K562 (cell line): ENCODE data around the gene FAM200A. TPM values are rescaled to one million over a fixed set of nuclear protein-coding genes. Genes with fewer than 3 reads are reported as not detected.

ENCODE experiments used
- ASH1L ChIP-seq: fragments of 450-650 bp; IDR thresholded peaks from 2 replicates; pipeline ENCODE4 v1.6.1; 2018; ENCODE audit warnings: borderline replicate concordance, mild to moderate bottlenecking, low read depth; ENCODE audit not compliant: partially characterized antibody
- ATF1 ChIP-seq, 2 experiments: fragments of 450-650 bp in 1 of 2; IDR thresholded peaks; 2 replicates each; pipeline ENCODE4 v1.6.1; 2016; ENCODE audit warnings: missing compliant biosample characterization in 1 of 2, missing genetic modification characterization in 1 of 2
- BCL6 ChIP-seq: fragments of 250-450 bp; sonication (Bioruptor Pico); IDR thresholded peaks from 2 replicates; pipeline ENCODE4 v1.4.0; 2020
- CAMTA2 ChIP-seq: fragments of 250-450 bp; sonication (Bioruptor Pico); conservative IDR thresholded peaks from 2 replicates; pipeline ENCODE4 v1.5.1; 2022
- CCAR2 ChIP-seq: fragments of 200-400 bp; formaldehyde crosslinking; IDR thresholded peaks from 2 replicates; pipeline ENCODE4 v1.6.1; 2017; ENCODE audit warnings: mild to moderate bottlenecking, low read depth, low read length
- HINFP ChIP-seq: fragments of 450-650 bp; conservative IDR thresholded peaks from 2 replicates; pipeline ENCODE4 v1.6.1; 2016; ENCODE audit warnings: missing genetic modification characterization, low read depth, mild to moderate bottlenecking, control low read depth, missing compliant biosample characterization
- HNRNPL ChIP-seq: fragments of 200-400 bp; formaldehyde crosslinking; IDR thresholded peaks from 2 replicates; pipeline ENCODE4 v1.6.1; 2017; ENCODE audit warnings: low read depth, mild to moderate bottlenecking, low read length
- KLF6 ChIP-seq: fragments of 250-450 bp; sonication (Bioruptor Pico); IDR thresholded peaks from 2 replicates; pipeline ENCODE4 v1.4.0; 2020; ENCODE audit warnings: mild to moderate bottlenecking, moderate library complexity, borderline replicate concordance
- MAFG ChIP-seq: fragments of 450-650 bp; conservative IDR thresholded peaks from 2 replicates; pipeline ENCODE4 v1.6.1; 2016; ENCODE audit warnings: missing genetic modification characterization, missing compliant biosample characterization
- MYC ChIP-seq, 2 experiments: fragments of 250-450 bp in 1 of 2; sonication (Bioruptor Pico) in 1 of 2; IDR thresholded peaks; 2 replicates each; pipeline versions ENCODE4 v1.5.1 to v1.6.1; 2012 to 2021; ENCODE audit warnings: low read depth in 2 of 2, borderline replicate concordance in 1 of 2, improper control_type of control experiment in 1 of 2, low read length in 1 of 2, mild to moderate bottlenecking in 1 of 2, moderate library complexity in 1 of 2
- POLR2AphosphoS2 ChIP-seq: IDR thresholded peaks from 2 replicates; pipeline ENCODE4 v1.6.1; 2012; ENCODE audit warnings: low read length, improper control_type of control experiment
- REST ChIP-seq, 2 experiments: fragments of 450-650 bp; formaldehyde crosslinking in 1 of 2; IDR thresholded peaks; 2 replicates each; pipeline versions ENCODE4 v1.4.0 to v1.6.1; 2014 to 2020; ENCODE audit warnings: mild to moderate bottlenecking in 2 of 2, borderline replicate concordance in 1 of 2, low read depth in 1 of 2
- THRAP3 ChIP-seq: fragments of 450-650 bp; IDR thresholded peaks from 2 replicates; pipeline ENCODE4 v1.6.1; 2016; ENCODE audit warnings: mild to moderate bottlenecking, inconsistent platforms, borderline replicate concordance
- ZNF316 ChIP-seq: fragments of 450-650 bp; IDR thresholded peaks from 2 replicates; pipeline ENCODE4 v1.6.1; 2016
- ZNF655 ChIP-seq: fragments of 250-450 bp; sonication (Bioruptor Pico); IDR thresholded peaks from 2 replicates; pipeline ENCODE4 v1.5.0; 2021
- polyA plus RNA-seq, 8 experiments: library from polyadenylated mRNA; depleted of rRNA in 4 of 8; stranded (reverse) in 5 of 8; unstranded in 3 of 8; fragments of >200 nt; fragmentation: Nextera tagmentation in 2 of 8; fragmentation: Illumina TruSeq in 1 of 8; extraction: Ambion mirVana in 2 of 8; extraction: Trizol in 1 of 8; gene quantifications; 2 replicates each; pipeline versions ENCODE4 v1.2.1 to v1.2.3, GENCODE V29; 2011 to 2014; ENCODE audit warnings: inconsistent platforms in 1 of 8, missing spikeins in 1 of 8
- total RNA-seq, 7 experiments: library from RNA; depleted of rRNA in 6 of 7; stranded (reverse); fragments of >200 nt in 6 of 7; fragmentation: Illumina TruSeq in 2 of 7; extraction: Trizol in 2 of 7; gene quantifications; 2 replicates each; pipeline versions ENCODE4 v1.2.1 to v1.2.3, GENCODE V29; 2011 to 2021; ENCODE audit warnings: low replicate concordance in 1 of 7

Gene FAM200A
- total and polyA plus RNA-seq, 9 of the 15 experiments (the other 6 are each of a cell fraction or from before 2014, with no cell fraction given) = 3.3 to 11.2 (median 8.3) TPM

GRCh38 chr7:99499721-99500636 is 51.9 kb downstream of the FAM200A start, which contains the start of gene ZNF394 (continued):
- TF ChIP-seq HINFP (tag) (no peak), MAFG (tag) (no peak), KLF6 (CRISPR knock-in tag) (no peak), ATF1 (CRISPR knock-in tag; IDR thresholded peaks at IDR 0.05) (peak; percentile 69; the same call in 1 of the 2 replicates), ATF1 (tag; IDR thresholded peaks at IDR 0.05) (peak; percentile 99), REST (IDR thresholded peaks at IDR 0.05; ENCODE audit: borderline replicate concordance) (no peak), REST (CRISPR knock-in tag; IDR thresholded peaks at IDR 0.05; ENCODE audit: low read depth) (no peak), BCL6 (CRISPR knock-in tag) (no peak), ASH1L (peak; percentile 64), CCAR2 (no peak), CAMTA2 (CRISPR knock-in tag) (no peak), ZNF316 (peak; percentile 20; the same call in 1 of the 2 replicates), ZNF655 (CRISPR knock-in tag) (no peak), POLR2AphosphoS2 (peak; percentile 63; the same call in 1 of the 2 replicates), MYC (IDR thresholded peaks at IDR 0.05; ENCODE audit: low read depth, low read length) (peak; percentile 89), MYC (CRISPR knock-in tag; IDR thresholded peaks at IDR 0.05; ENCODE audit: borderline replicate concordance, low read depth) (peak; percentile 55; the same call in 1 of the 2 replicates), HNRNPL (no peak), THRAP3 (no peak)
